ENCODE measurements around the gene VPS39. TPM values are rescaled to one million over a fixed set of nuclear protein-coding genes. Genes with fewer than 3 reads are reported as not detected.

The VPS39 gene
- total and polyA plus RNA-seq, 2 of the 13 experiments (the other 11 are each of a cell fraction or from before 2014, with no cell fraction given): 22.9 to 32.0 TPM

- TF ChIP-seq ZNF576 (CRISPR knock-in tag; IDR thresholded peaks at IDR 0.05) (no peak), ZNF501 (CRISPR knock-in tag; IDR thresholded peaks at IDR 0.05) (0 out of 2 replicates have a peak, but pooled peaks have one; percentile 11), ZNF142 (CRISPR knock-in tag; IDR thresholded peaks at IDR 0.05) (no peak), ZFY (CRISPR knock-in tag; IDR thresholded peaks at IDR 0.05) (no peak), ZNF616 (CRISPR knock-in tag; IDR thresholded peaks at IDR 0.05; ENCODE audit: low read depth) (no peak), SP140L (CRISPR knock-in tag; IDR thresholded peaks at IDR 0.05; ENCODE audit: borderline replicate concordance) (no peak), MEF2D (CRISPR knock-in tag; IDR thresholded peaks at IDR 0.05) (no peak), ZNF644 (CRISPR knock-in tag; IDR thresholded peaks at IDR 0.05; ENCODE audit: low read depth) (peak; percentile 74), PRDM4 (CRISPR knock-in tag; IDR thresholded peaks at IDR 0.05; ENCODE audit: borderline replicate concordance) (no peak), HNRNPL (IDR thresholded peaks at IDR 0.05; ENCODE audit: low read depth, low read length) (no peak), RXRB (CRISPR knock-in tag; IDR thresholded peaks at IDR 0.05; ENCODE audit: borderline replicate concordance) (0 out of 2 replicates have a peak, but pooled peaks have one; percentile 17)
- TF ChIP-seq, protein P1, sequence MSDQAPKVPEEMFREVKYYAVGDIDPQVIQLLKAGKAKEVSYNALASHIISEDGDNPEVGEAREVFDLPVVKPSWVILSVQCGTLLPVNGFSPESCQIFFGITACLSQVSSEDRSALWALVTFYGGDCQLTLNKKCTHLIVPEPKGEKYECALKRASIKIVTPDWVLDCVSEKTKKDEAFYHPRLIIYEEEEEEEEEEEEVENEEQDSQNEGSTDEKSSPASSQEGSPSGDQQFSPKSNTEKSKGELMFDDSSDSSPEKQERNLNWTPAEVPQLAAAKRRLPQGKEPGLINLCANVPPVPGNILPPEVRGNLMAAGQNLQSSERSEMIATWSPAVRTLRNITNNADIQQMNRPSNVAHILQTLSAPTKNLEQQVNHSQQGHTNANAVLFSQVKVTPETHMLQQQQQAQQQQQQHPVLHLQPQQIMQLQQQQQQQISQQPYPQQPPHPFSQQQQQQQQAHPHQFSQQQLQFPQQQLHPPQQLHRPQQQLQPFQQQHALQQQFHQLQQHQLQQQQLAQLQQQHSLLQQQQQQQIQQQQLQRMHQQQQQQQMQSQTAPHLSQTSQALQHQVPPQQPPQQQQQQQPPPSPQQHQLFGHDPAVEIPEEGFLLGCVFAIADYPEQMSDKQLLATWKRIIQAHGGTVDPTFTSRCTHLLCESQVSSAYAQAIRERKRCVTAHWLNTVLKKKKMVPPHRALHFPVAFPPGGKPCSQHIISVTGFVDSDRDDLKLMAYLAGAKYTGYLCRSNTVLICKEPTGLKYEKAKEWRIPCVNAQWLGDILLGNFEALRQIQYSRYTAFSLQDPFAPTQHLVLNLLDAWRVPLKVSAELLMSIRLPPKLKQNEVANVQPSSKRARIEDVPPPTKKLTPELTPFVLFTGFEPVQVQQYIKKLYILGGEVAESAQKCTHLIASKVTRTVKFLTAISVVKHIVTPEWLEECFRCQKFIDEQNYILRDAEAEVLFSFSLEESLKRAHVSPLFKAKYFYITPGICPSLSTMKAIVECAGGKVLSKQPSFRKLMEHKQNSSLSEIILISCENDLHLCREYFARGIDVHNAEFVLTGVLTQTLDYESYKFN (CRISPR knock-in tag; conservative IDR thresholded peaks at IDR 0.05): peak; percentile 41; the same call in 1 of the 2 replicates
- TF ChIP-seq, protein P2, sequence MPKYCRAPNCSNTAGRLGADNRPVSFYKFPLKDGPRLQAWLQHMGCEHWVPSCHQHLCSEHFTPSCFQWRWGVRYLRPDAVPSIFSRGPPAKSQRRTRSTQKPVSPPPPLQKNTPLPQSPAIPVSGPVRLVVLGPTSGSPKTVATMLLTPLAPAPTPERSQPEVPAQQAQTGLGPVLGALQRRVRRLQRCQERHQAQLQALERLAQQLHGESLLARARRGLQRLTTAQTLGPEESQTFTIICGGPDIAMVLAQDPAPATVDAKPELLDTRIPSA (CRISPR knock-in tag; IDR thresholded peaks at IDR 0.05; ENCODE audit: borderline replicate concordance): no peak
- TF ChIP-seq, protein P3, sequence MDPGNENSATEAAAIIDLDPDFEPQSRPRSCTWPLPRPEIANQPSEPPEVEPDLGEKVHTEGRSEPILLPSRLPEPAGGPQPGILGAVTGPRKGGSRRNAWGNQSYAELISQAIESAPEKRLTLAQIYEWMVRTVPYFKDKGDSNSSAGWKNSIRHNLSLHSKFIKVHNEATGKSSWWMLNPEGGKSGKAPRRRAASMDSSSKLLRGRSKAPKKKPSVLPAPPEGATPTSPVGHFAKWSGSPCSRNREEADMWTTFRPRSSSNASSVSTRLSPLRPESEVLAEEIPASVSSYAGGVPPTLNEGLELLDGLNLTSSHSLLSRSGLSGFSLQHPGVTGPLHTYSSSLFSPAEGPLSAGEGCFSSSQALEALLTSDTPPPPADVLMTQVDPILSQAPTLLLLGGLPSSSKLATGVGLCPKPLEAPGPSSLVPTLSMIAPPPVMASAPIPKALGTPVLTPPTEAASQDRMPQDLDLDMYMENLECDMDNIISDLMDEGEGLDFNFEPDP (CRISPR knock-in tag; conservative IDR thresholded peaks at IDR 0.05): no peak
Observed at GRCh38 chr15:42134617-42135245, 73.4 kb downstream of the VPS39 start (continued).

Data from HepG2 (cell line).